Smooth muscle cell of the brain vasculature (primary cell): ENCODE results near the gene POLR2E.

Source experiments
- DNase-seq: peaks from one replicate; pipeline ENCODE4 v3.0.0-alpha.2; 2012; ENCODE audit warnings: low read depth, low spot score

Gene POLR2E

DNA sequence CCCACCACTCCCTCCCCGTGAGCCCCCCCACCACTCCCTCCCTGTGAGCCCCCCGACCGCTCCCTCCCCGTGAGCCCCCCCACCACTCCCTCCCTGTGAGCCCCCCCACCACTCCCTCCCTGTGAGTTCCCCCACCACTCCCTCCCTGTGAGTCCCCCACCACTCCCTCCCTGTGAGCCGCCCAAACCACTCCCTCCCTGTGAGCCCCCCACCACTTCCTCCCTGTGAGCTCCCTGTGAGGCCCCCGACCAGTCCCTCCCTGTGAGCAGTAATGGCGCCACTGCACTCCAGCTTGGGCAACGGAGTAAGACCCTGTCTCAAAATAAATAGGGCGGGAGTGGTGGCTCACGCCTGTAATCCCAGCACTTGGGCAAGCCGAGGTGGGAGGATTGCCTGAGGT lies 45.4 kb downstream of the POLR2E start:
- DNase-seq, result no peak

GRCh38 chr19:1049106-1049505 lies 46.1 kb downstream of the POLR2E start:
- DNase-seq, result no peak

GRCh38 chr19:1047696-1048147 lies 47.5 kb downstream of the POLR2E start:
- DNase-seq, result no peak

DNA sequence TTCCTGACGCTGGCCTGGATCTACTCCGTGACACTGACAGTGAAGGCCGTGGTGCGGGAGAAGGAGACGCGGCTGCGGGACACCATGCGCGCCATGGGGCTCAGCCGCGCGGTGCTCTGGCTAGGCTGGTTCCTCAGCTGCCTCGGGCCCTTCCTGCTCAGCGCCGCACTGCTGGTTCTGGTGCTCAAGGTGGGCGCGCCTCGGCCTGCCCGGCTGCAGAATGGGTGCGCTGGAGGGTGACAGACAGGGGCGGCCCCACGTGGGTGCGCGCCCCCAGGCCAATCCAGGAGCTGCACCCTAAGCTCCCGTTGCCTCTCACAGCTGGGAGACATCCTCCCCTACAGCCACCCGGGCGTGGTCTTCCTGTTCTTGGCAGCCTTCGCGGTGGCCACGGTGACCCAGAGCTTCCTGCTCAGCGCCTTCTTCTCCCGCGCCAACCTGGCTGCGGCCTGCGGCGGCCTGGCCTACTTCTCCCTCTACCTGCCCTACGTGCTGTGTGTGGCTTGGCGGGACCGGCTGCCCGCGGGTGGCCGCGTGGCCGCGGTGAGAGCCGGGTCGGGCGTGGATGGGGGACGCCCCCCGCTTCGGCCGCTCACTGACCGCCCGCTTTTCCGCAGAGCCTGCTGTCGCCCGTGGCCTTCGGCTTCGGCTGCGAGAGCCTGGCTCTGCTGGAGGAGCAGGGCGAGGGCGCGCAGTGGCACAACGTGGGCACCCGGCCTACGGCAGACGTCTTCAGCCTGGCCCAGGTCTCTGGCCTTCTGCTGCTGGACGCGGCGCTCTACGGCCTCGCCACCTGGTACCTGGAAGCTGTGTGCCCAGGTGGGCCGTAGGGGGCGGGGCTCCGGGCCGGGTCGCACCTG lies 48.1 kb downstream of the POLR2E start:
- no peak for DNase-seq

DNA sequence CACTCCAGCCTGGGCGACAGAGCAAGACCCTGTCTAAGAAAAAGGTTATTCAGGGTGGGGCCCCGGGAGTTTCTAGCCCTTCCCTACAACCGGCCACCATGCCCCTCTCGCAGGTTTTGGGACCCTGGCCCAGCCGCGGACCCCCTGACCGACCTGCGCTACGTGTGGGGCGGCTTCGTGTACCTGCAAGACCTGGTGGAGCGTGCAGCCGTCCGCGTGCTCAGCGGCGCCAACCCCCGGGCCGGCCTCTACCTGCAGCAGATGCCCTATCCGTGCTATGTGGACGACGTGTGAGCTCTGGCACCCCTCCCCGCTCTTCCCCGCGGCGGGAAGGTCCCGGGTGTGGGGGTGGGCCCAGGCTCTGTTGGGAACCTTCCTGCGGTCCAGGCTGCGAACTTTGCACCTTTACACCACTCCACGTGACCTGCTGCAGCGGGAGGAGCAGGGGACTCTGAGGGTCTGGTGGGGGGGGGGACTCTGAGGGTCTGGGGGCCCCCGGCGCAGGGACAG lies 49.0 kb downstream of the POLR2E start:
- no peak for DNase-seq

DNA sequence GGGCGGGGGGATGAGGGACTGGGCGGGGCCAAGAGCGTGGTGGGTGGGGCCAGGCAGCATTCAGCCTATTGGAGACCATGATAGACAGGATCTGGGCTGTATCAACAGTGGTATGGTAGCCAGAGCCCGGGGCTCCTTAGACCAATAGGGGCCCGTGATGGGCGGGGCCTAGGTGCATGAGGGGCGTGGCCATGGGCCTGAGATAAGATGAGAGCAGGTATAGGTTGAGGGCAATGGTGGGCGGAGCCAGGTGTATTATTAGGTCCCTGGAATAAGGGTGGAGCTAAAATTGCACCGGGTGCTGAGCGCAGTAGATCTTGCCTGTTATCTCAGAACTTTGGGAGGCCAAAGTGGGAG lies 50.0 kb downstream of the POLR2E start:
- no peak for DNase-seq

- no peak for DNase-seq
These were observed 52.3 kb downstream of the POLR2E start for GRCh38 chr19:1042689-1043511.

DNA sequence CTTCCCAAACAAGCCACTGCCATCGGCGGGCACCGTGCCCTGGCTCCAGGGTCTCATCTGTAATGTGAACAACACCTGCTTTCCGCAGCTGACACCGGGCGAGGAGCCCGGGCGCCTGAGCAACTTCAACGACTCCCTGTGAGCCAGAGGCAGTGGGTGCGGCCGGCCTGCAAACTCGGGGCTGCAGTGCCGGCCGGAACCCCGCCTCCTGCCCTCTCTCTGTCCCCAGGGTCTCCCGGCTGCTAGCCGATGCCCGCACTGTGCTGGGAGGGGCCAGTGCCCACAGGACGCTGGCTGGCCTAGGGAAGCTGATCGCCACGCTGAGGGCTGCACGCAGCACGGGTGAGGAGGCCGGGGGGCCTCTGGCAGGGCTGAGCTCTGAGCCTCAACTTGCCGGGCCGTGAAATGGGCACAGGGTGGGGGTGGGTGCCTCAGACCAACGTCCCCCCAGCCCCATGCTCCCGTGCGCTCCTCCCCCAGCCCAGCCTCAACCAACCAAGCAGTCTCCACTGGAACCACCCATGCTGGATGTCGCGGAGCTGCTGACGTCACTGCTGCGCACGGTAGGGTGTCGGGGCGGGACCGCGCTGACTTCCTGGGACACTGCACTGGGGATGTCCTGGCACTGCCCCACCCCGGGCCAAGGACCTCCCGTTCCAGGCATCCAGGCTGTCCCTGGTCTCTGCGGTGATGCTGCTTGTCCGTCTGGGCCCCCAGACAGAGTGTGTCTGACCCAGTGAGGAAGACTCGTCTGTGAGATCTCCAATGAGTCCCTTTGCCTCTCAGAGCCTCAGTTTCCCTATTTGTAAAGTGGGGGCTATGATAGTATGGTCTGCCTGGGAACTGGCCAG lies 53.1 kb downstream of the POLR2E start:
- no peak for DNase-seq

DNA sequence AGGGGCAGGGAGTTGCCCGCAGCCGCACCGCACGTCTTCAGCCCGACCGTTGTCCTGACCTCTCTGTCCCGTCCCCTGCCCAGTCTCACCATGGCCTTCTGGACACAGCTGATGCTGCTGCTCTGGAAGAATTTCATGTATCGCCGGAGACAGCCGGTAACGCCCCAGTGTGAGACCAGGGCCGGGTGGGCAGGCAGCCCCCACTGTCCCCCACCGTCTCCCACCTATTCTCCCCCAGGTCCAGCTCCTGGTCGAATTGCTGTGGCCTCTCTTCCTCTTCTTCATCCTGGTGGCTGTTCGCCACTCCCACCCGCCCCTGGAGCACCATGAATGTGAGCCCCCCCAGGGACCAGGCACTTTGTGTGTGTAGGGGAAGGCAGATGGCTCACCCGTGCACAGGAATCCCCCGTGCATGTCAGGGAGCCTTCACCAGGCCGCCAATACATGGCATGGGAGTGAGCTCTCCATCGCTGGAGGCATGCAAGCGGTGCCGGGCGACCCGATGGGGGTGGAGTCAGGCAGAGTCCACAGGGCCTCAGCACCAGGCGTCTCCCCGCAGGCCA lies 53.8 kb downstream of the POLR2E start:
- no peak for DNase-seq

- peak; percentile 75 for DNase-seq
These were observed 54.5 kb downstream of the POLR2E start for GRCh38 chr19:1040476-1041271.

DNA sequence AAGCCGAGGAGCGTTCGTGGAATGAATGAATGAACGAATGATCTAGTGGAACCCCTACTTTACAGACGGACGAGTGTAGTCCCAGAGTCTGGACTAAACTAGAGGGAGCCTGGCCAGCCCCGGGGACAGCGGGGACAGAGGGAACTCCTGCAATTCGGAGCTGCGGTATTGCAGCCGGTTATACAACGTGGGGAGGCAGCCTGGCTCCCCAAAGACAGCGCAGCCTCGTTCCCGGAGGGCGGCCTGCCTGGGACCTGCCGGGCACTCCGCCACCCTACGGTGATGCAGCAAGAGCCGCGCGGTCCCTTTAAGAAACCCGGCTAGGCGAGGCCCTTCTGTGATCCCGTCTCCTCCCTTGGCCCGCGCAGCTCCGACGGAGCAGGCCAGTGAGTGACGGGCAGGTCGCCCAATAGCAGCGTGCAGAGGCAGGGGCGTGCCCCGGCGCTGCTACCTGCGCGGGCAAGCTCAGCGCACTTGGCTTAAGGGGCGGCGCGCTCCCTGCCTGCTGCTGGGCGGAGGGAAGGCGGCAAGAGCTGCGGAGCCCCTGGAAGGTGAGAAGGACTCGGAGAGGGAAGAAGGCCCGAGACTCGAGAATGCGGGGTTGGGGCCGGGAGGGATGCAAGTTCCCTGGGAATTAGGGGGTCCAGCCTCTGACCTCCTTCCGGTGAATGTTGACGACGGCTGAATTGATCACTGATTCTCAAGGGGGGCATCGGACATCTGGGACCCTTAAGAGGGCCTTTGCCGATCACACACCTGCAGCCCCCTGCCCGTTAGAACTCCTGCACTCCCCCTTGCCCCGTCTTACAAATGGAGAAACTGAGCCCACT lies 55.3 kb downstream of the POLR2E start, which contains the start of gene ABCA7:
Gene ABCA7, plus strand, starts transcription at position 462 of the 830 bp plus-strand sequence. CDS start 1,255 bp downstream, outside the sequence.
- DNase-seq, result peak; percentile 92

DNA sequence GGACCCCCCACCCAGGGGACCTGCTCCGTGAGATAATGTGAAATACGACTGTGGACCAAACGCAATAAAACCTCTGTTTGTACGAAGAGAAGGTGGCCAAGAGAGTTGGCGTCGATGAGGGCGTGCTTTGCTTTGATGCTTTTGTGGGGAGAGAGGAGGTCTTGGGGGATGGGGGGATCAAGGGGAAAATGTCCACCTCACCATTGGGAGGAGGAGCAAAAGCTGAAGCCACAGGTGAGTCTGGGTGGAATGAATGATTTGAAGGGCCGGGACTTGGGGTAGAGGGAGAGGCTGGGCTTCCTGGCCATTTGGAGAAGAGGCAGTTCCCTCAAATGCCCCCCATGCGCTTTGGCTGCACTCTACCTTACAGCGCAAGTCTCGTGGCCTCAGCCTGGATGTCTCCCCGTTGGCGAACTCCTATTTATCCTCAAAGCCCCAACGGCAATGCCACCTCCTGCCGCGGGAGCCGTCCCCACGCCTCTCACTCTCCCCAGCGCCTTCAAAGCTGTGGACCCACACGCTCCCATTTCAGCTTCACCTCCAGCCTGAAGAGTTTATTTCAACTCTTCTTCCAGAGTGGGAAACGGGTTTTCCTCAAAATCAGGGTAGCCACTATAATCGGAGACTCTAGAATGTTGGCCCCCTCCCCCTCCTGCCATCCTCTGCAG lies 56.1 kb downstream of the POLR2E start:
- DNase-seq, result no peak

DNA sequence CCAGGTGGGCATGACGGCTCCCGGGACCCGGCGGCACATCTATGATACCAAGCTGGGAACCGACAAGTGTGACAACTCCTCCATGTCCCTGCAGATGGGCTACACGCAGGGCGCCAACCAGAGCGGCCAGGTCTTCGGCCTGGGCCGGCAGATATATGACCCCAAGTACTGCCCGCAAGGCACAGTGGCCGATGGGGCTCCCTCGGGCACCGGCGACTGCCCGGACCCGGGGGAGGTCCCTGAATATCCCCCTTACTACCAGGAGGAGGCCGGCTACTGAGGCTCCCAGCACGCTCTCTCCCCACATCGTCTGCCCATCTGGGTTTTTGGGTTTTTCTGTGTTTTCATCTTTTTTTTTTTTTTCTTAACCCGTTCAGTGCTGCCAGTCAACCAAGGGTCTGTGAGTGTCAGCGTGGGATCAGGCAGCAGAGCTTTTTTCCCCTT lies 57.5 kb downstream of the POLR2E start:
- DNase-seq, result no peak
